ENCODE results near the gene DEPP1.
"Not testable (repeated sequence)": the region's sequence is repeated elsewhere in the genome, so short reads cannot be mapped to it uniquely, and the experiment has no call there.

DEPP1 gene, protein sequence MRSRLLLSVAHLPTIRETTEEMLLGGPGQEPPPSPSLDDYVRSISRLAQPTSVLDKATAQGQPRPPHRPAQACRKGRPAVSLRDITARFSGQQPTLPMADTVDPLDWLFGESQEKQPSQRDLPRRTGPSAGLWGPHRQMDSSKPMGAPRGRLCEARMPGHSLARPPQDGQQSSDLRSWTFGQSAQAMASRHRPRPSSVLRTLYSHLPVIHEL

DNA sequence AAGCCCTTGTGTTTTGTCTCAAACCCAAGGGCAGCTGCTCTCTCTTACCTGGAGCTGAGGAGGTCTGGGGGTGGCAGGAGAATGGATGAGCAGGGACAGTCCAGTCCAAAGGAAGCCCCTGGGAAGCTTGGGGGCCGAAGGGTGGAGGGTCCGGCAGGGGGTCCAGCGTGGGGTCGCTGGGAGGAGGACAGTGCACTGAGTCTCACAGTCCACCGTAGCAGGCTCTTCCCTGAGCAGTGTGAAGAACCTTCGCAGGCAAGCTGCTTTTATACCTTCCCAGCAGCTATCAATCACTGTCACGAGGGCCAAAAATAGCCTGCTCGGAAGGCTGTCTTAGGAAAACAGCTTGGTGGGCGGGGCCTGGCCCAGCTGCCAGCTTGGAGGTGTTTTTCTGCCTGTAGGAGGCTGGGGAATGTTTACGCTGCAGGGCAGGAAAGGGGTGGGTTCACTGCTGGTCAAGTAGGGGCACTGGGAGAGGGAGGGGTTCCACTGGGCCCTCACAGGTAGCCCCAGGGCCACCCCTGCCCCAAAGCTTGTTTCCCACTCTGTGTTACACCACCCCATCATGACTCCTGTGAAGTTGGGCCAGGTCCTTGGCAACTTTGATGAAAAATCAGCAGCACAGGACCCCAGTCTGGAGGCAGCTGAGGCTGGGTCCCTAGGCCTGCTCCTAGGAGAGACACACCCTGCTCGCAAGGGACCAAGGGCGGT is at the start of gene DEPP1:
TSS of gene DEPP1 (minus strand) at position 240 of the 711 bp plus-strand sequence. CDS start 779 bp downstream, outside the sequence.
- peak; percentile 95 for DNase-seq

DNA sequence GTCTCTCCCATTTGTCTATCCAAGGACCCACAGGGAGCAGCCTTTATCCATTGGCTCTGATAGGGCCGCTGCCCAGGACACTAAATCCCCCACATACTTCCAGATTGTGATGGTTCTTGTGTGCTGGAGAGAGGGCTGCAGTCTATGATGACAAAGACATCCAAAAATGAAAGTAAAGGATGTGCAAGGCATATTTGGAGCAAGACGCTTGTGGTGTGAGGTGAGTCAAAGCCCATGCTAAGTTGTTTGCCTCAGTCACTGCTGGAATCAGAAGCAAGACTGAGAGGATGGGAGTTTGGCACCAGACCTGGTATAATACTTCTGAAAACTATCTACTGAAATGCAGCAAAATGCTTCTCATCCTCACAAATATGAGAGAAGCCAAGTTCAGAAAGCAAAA is 44.8 kb upstream of the DEPP1 start:
- no peak for DNase-seq

DNA sequence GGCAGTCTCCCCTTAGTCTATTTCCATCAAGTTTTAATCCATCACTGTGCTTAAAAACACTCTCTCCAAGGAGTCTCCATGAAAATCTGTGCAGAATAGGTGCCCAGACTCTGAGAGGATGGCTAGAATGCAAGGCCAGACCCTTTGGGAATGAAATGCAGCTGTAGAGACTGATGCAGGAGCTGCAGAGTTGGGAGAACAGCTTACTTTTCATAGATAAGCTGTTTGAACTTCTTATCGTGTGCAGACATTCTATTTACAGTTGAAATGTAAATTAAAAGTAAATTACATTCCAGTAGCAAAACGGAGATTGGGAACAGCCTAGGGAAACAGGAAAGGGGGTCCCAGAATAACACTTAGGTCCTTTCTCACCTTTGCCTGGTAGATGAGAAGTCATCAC is 37.0 kb upstream of the DEPP1 start:
- no peak for DNase-seq

DNA sequence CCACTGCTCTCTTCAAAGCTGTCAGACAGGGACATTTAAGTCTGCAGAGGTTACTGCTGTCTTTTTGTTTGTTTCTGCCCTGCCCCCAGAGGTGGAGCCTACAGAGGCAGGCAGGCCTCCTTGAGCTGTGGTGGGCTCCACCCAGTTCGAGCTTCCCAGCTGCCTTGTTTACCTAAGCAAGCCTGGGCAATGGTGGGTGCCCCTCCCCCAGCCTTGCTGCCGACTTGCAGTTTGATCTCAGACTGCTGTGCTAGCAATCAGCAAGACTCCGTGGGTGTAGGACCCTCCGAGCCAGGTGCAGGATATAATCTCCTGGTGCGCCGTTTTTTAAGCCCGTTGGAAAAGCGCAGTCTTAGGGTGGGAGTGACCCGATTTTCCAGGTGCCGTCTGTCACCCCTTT is 35.9 kb upstream of the DEPP1 start:
- DNase-seq: not testable (repeated sequence)

DNA sequence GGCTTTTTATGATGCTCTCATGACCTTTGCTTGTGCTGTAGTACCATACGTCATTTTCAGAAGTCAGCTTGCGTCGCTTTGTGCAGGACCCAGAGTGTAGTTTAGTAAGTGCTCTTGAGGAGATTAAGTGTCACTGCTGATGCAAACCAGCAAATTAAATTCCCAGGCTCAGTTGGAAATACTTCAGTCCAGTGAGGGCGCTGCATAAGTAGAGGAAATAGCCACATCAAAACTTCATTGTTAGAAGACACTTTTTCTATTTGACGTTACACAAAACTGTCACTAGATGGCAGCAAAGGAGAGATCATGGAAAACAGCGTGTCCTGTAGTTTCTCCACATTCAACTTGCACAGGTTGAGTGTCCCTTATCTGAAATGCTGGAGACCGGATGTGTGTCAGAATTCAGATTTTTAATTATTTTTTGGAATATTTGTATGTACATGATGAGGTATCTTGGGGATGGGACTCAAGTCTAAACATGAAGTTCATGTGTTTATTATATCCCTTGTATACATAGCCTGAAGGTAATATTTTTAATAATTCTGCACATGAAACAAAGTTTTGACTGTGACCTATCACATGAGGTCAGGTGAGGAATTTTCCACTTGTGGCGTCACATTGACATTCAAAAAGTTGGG is 30.0 kb upstream of the DEPP1 start:
- DNase-seq: peak; percentile 72

DNA sequence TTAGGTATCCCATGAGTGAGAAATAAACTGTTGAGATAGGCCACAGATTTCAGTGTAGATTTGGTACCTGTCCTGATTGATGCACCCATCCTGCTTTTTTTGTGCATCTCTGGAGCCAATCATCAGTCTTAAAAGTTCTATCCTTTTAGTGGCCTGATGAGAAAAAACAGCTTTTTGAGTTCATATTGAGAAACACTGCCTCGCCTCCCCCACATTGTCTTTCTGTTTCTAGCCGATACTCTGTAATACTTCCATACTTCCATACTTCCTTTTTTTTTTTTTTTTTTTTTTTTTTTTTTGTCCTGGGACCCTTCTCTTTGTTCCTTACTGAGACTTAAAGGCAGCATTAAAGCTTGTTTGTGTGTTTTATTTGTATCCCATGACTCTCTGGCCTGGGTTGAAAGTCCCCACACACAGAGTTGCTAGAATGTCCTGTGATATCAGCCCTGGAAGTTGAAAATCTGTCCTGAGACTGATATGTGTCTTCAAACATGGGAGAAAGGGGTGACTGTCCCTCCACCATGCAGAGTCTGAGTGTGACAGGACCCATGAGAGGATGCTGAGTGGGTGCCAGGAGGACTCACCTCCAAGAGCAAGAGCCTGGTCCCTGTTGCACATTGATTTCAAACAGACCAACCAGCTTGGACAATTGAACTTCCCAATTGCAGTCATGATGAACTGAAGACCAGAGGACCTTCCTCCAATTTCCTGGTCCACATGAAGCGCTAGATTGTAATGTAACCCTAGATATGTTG is 27.8 kb upstream of the DEPP1 start:
- DNase-seq: no peak

DNA sequence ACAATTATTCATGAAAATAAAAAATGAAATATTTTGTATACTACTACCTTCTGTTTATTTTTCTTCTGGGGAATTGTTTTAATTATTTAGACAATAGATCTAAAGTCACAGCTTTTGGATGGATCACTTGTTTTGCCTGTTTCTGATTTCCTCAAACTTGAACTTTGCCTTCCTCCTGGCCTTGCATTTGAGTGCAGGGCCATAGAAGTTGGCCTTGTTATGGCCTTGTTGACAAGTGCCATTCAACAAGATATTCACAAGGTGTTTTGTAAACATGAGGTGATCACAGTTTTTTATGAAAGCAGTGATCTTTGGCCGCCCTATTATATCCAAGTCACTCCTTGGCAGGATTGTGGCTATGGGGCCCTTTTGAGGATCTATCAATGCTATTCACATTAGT is 26.7 kb upstream of the DEPP1 start:
- DNase-seq: no peak

DNA sequence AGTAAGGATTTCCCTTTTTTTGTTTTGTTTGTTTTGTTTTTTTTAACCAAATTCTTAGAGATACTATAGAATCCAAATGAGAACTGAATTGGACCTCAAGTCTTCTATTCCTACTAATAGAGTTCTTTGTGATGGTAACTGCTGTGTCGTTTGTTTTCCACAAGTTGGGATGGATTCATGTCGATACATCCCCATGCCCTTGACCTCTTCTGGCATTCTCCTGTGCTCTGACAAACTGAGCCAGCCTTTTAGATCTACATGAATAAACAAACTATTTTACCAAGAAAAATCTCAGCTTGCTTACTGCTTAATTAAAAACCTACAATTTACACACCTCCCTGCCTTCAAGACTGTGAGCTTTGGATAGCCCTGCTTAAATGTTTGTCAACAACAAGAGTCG is 26.1 kb upstream of the DEPP1 start:
- no peak for DNase-seq

DNA sequence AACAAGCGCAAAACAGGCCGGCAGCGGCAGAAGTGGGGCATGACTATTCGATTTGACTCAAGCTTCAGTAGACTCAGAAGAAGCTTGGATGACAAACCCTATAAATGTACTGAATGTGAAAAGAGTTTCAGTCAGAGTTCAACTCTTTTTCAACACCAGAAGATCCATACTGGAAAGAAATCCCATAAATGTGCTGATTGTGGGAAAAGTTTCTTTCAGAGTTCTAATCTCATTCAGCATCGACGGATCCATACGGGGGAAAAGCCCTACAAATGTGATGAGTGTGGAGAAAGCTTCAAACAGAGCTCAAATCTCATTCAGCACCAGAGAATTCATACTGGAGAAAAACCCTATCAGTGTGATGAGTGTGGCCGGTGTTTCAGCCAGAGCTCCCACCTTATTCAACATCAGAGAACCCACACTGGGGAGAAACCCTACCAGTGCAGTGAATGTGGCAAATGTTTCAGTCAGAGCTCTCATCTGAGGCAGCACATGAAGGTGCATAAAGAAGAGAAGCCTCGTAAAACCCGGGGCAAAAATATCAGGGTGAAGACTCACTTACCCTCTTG is 24.9 kb upstream of the DEPP1 start:
- DNase-seq: no peak

DNA sequence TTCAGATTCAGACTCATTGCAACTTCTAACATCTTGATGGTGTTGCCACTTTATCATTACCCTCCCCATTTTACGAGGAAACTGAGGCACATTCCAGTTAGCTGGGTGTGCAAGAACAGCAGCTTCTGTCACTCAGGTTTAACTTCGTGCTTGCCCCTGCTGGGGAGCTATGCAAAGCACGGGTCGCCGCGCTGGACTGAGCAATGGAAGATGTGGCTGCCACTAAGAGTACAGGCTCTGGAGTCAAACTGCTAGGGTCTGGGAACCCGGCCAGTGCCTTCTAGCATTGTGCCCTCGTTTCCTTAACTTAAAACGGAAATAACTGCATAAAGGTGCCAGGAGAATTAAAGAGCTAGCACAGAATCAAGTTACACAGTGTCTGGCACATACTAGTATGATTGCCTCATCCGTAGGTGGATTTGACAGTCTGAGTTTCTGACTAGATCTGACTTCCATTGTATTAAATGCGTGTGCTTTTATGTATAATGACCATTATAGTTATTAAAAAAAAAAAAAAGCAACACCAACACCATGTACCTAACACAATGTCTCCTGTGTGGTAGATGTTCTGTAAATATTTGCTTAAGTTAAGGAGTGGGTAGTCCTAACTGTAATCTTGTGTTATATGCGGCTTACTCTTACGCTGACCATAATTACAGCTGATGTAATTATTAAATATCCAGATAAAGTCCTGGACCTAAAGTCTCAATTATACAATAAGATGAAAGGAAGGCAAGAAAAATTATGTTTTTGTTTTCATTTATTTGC is 23.0 kb upstream of the DEPP1 start:
- peak; percentile 77 for DNase-seq

DNA sequence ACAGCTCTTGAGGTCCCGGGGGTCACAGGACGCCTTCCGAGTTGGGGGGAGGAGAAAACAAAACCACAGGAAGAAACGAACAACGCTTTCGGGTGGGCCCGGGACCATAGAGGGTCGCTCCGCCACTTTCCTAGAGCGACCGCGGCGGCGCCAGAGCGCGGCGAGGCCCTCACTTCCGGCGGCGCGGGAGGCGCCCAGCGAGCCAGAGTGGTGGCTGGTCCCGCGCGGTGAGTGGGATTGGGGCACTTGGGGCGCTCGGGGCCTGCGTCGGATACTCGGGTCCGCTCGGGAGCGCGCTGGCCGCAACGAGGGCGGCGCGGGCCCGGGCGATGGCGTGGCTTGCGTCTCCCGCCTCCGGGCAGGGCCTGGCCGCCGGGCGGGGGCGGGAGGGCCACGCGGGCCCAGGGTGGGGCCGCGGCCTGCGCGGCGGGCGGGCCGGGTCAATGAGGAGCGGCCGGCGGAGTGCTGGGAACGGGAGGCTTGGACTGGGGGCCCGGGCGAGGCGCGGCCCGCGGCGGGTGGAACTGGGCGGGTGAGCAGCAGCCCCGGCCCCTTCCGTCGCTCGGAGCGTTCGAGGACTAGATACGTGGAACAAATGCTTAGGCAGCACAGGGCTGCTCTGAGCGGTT is 22.3 kb upstream of the DEPP1 start, which contains the start of gene ZNF22:
TSS of gene ZNF22 (plus strand) at position 172 of the 629 bp plus-strand sequence. CDS start 2,446 bp downstream, outside the sequence.
- DNase-seq: peak; percentile 78

DNA sequence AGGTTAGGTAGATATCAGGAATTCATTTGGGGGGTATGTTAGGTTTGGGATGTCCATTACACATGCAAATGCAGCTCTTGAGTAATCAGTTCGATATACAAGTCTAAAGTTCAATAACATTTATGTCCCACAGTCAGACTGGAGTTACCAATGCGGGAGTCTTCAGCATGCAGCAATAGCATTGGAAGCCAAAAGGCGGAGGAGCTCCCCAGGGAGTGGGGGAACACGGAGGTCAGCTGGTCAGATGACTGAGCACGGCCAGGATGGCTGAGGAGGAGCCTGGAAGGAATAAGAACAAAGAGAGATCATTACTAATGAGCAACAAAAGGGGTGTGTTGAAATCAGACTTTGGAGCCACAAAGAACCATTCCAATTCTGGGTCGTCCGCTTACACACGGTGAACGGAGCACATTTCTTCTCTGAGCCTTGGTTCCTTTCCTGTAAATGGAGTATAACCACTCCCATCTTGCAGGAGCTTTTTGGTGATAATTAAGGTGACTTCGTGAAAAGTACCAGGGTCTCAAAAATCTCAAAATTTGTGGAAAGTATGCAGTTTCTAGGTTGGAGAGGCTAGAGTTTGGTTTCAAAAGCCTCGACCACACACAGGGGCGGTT is 21.6 kb upstream of the DEPP1 start:
- no peak for DNase-seq

DNA sequence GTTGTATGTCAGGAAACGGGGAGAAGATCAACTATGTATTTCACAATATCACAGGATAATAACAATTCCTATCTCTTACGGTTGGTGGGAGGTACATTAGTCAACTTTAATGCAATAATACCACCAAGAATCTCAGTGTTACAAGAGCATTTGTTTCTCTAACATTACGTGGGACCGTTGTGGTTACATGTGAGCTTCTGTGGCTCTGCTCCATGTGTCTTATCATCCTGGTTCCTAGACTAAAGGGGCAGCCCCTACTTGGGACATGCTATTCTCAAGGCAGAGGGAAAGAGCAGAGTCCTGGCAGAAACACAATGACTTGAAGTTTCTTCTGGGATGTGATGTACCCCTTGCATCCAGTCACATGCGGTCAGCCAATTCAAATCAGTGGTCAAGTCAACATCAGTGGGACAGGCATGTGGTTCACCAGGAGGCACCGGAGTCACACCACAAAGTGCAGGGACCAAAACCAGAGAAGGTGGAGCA is 19.6 kb upstream of the DEPP1 start:
- DNase-seq: no peak

DNA sequence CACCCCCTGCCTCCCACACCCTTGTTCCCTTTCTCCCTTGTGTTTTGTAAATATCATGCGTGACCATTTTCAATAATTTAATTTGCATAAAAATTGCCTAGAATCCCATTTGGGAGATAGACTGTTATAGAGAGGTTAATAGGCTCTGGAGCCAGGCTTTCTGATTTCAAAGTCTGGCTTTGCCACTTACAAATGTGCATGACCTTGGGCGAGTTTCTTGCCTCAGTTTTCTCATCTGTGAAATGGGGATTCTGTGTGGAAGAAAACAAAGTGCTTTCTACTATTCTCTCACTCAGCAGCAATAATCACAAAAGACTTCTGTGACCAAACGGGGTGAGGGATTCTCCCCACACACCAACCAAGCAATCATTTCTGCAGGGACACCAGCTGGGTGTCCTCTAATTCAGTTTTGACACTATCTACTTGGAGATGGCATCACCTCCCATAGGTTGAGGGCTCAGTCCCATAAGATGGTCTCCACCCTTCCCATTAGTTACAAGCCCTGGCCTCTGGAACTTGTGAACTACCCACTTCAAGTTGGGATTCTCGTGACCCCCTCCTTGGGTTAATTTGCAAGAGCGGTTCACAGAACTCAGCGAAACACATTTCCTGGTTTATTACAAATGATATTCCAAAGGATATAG is 18.6 kb upstream of the DEPP1 start:
- no peak for DNase-seq

DNA sequence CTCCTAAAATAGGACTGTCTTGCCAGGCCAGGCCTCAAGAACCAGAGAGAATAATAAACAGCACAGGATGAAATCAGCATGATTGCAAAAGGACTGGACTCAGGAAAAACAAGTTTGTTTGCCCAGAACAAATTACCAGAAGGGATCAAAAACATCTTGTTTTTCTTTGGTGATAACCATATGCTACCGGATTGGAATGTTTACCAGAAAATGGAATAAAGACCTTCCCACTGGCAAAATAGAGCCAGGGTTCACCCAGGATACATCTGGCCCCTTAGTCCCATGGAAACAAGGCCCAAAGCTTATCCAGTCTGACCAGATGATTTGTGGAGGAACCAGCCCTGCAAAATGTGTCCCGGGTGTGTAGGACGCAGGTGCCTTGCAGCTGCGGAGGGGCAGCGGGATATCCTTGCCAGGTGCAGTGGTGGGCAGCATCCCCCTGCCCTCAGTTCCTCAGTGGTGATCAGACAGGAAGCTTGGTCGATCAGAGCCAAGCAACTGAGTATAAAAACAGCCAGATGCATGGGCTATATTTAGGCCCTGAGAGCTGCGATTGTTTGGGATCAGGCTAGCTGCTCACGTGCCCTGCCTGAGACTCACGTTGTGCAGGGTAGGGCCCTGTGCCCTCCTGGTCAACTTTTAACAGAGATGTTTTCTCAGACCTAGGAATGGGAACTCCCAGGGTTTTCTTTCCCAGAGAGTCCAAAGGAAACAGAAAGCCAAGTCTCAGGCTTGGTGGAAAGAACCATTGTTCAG is 17.5 kb upstream of the DEPP1 start:
- DNase-seq: no peak

DNA sequence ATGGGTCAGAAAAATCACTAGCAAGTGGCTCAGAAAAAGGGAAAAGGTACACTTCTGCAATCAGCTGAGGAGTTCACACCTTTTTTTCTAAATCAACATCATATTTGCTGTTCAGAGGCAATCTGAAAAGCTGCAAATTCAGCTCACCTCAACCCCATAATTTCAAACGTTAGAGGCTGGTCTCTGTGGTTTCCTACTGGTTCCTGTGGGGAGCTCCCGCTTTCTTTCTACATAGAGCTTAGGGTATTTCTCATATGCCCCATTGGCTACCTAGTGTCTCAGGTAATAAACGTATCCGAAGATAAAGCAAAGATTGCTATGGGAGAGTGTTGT is 16.9 kb upstream of the DEPP1 start:
- no peak for DNase-seq

DNA sequence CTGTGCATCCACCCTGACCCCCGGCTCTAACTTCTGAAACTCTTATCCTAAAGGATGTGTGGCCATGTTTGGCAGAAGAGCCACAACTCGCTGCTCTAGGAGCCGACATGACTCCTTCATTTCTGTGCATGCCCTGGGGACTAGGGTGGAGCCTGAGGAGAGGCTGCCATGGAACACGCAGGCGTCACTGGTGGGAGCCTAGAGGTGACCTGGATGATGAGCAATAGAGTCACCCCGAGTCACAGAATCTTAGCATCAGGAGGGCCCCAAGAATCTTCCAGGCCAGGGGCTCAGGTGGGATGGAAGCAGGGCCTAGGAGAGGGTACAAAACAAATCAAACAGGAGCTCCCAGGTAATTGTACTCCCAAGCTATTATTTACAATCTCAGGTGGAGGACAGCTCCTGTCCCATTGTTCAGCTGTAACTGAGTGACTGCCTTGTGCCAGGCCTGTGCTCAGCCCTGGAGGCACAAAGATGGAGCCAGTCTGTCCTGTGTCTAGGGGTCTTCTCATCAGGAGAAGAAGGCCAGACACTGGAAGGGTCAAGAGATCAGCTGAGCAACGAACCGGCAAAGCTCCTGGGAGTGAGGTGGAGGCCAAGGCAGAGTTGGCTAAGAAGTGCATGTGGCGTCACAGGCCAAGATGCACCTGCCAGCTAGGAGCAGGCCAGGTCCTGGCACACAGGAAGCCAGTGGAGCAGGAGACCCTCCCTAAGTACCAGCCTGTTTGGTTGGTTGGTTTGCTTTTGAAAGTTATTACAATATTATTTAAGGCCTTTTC is 16.3 kb upstream of the DEPP1 start:
- no peak for DNase-seq

DNA sequence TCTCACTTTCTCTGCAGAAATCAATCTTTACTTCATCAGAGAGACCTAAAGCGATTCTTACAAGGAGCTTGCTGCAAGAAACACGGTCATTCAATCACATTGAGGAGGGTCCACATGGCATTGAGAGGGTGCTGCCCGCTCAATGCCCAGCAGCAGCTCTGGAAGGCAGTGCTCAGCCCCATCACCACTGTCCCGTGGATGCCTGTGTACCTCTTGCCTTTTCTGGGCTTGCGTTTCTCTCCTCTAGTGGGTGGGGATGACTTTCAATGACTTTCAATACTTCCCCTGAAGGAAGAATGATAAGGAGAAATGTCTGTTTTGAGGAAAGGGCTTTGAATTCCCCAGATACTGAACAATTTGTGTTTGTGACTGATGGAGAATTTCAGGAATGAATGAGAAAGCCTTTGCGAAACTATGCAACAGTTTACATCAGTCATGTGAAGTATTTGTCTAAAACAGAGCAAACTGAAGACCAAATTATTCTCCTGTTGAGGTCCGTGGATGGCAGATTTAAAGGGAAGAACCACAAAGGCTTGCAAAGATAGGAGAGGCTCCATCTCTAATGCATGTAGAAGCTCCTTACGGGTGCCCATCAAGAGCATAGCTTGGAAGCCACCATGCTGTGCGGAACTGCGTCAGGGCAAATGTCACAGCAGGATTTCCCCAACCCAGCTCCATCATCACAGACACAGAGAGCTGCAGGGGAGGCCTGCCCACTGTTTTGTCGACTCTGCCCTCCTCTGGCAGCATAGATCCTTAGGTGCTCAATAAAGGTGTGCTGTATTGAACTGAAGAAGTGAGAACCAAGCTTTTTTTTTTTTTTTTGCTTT is 15.5 kb upstream of the DEPP1 start:
- peak; percentile 20 for DNase-seq

Data from NCI-H69 (cell line).